Liver (tissue), 9 donors: ENCODE results near the gene ZNRF2. TPM values are rescaled to one million over a fixed set of nuclear protein-coding genes. Genes with fewer than 3 reads are reported as not detected.

Source experiments
- DNase-seq: peaks from one replicate; pipeline ENCODE4 v3.0.0-alpha.2; 2017; ENCODE audit warnings: low spot score
- H3K27ac ChIP-seq, 2 donors: one replicate each; pipeline ENCODE4 v1.7.0; 2013; ENCODE audit warnings: inconsistent platforms in 2 of 2, low read length in 2 of 2, control low read depth in 1 of 2, low read depth in 1 of 2, mild to moderate bottlenecking in 1 of 2
- H3K27me3 ChIP-seq, 4 donors: one replicate each; pipeline versions ENCODE4 v1.6.1 to v1.7.0; 2013; ENCODE audit warnings: low read length in 3 of 4, inconsistent platforms in 1 of 4, mild to moderate bottlenecking in 1 of 4, moderate library complexity in 1 of 4; ENCODE audit not compliant: control insufficient read depth in 4 of 4, insufficient read depth in 4 of 4
- H3K36me3 ChIP-seq, 4 donors: one replicate each; pipeline versions ENCODE4 v1.6.1 to v1.7.0; 2013; ENCODE audit warnings: low read length in 3 of 4, mild to moderate bottlenecking in 3 of 4, low read depth in 1 of 4, moderate library complexity in 1 of 4; ENCODE audit not compliant: control insufficient read depth in 4 of 4, insufficient read depth in 3 of 4
- H3K4me1 ChIP-seq, 4 donors: one replicate each; pipeline versions ENCODE4 v1.6.1 to v1.7.0; 2013; ENCODE audit warnings: low read length in 3 of 4, mild to moderate bottlenecking in 3 of 4, moderate library complexity in 1 of 4; ENCODE audit not compliant: control insufficient read depth in 4 of 4, insufficient read depth in 4 of 4
- H3K4me3 ChIP-seq, 3 donors: one replicate each; pipeline versions ENCODE4 v1.6.1 to v1.7.0; 2013; ENCODE audit warnings: low read length in 3 of 3, control low read depth in 1 of 3, low read depth in 1 of 3, mild to moderate bottlenecking in 1 of 3
- H3K9ac ChIP-seq, 2 donors: one replicate each; pipeline ENCODE4 v1.7.0; 2013; ENCODE audit warnings: low read length in 2 of 2, mild to moderate bottlenecking in 2 of 2, moderate library complexity in 2 of 2, control low read depth in 1 of 2, low read depth in 1 of 2
- H3K9me3 ChIP-seq, 4 donors: one replicate each; pipeline versions ENCODE4 v1.6.1 to v1.7.0; 2013; ENCODE audit warnings: low read length in 3 of 4; ENCODE audit not compliant: control insufficient read depth in 4 of 4
- EGR1 ChIP-seq, 2 donors: IDR thresholded peaks; 2 replicates each; pipeline ENCODE4 v1.6.1; 2016 to 2018; ENCODE audit warnings: antibody characterized with exemption in 2 of 2, low read depth in 2 of 2
- FOXA2 ChIP-seq: IDR thresholded peaks from 2 replicates; pipeline ENCODE4 v1.6.1; 2016; ENCODE audit warnings: antibody characterized with exemption
- HNF4A ChIP-seq, 2 donors: conservative IDR thresholded peaks; 2 replicates each; pipeline ENCODE4 v1.6.1; 2016; ENCODE audit warnings: antibody characterized with exemption in 2 of 2, mild to moderate bottlenecking in 2 of 2
- HNF4G ChIP-seq: IDR thresholded peaks from 2 replicates; pipeline ENCODE4 v1.6.1; 2016; ENCODE audit warnings: antibody characterized with exemption
- JUND ChIP-seq, 2 donors: IDR thresholded peaks; 2 replicates each; pipeline ENCODE4 v1.6.1; 2016; ENCODE audit warnings: antibody characterized with exemption in 2 of 2
- NR2F2 ChIP-seq: IDR thresholded peaks from 2 replicates; pipeline ENCODE4 v1.6.1; 2016; ENCODE audit warnings: antibody characterized with exemption
- RAD21 ChIP-seq, 2 donors: IDR thresholded peaks; 2 replicates each; pipeline ENCODE4 v1.6.1; 2016; ENCODE audit warnings: antibody characterized with exemption in 2 of 2, mild to moderate bottlenecking in 2 of 2
- REST ChIP-seq: IDR thresholded peaks from 2 replicates; pipeline ENCODE4 v1.6.1; 2016; ENCODE audit warnings: antibody characterized with exemption, mild to moderate bottlenecking
- RXRA ChIP-seq, 2 donors: IDR thresholded peaks; 2 replicates each; pipeline ENCODE4 v1.6.1; 2017 to 2018; ENCODE audit warnings: antibody characterized with exemption in 2 of 2, mild to moderate bottlenecking in 1 of 2
- ZBTB33 ChIP-seq: IDR thresholded peaks from 2 replicates; pipeline ENCODE4 v1.6.1; 2016; ENCODE audit warnings: antibody characterized with exemption
- WGBS: extraction: QIAGEN DNeasy Blood & Tissue Kit; methylation state at CpG from one replicate; pipeline ENCODE4 v1.1.7; 2013; 5-methylcytosine and 5-hydroxymethylcytosine counted together
- polyA plus RNA-seq, 2 donors: library from polyadenylated mRNA; stranded (reverse) in 1 of 2; unstranded in 1 of 2; fragments of 200-250 nt in 1 of 2; fragments of >200 nt in 1 of 2; fragmentation: Nextera tagmentation in 1 of 2; extraction: Ambion mirVana in 1 of 2; gene quantifications; one replicate each; pipeline versions ENCODE4 v1.2.1 to v1.2.3, GENCODE V29; 2013 to 2015
- total RNA-seq, 2 donors: library from RNA; depleted of rRNA; stranded (reverse); fragments of >200 nt; gene quantifications; one replicate each; pipeline ENCODE4 v1.2.3, GENCODE V29; 2014
- donor health status: healthy.
- donor health status: healthy.
- donor health status: healthy.
- donor health status: healthy.
- donor health status: healthy.

The ZNRF2 gene
- total and polyA plus RNA-seq, 4 donors: 6.9 to 30.0 (median 12.7) TPM

- Histone ChIP-seq H3K9ac (no peak overlapping the region), H3K27ac (peak overlapping the region in 1 of 2 donors; percentile 26), H3K36me3 (no peaks in the 10 kb centered on the region), H3K27me3 (no peaks in the 10 kb centered on the region), H3K4me1 (peaks cover 3 to 42% (median 26%) of the 10 kb centered on the region in 4 donors), H3K9me3 (no peaks in the 10 kb centered on the region), H3K4me3 (no peak overlapping the region)
- no peak for DNase-seq
- 78% methylated on average over 8 of the region's 8 CpGs for WGBS
- TF ChIP-seq EGR1 (IDR thresholded peaks at IDR 0.05; ENCODE audit: low read depth in 2 of 2): no peak
- TF ChIP-seq HNF4A (conservative IDR thresholded peaks at IDR 0.05): peak; percentile 23 to 38
- TF ChIP-seq ZBTB33: no peak
- no peak for TF ChIP-seq JUND (IDR thresholded peaks at IDR 0.05)
- TF ChIP-seq FOXA2: no peak
- TF ChIP-seq RXRA (IDR thresholded peaks at IDR 0.05): peak in 1 of 2 donors; percentile 59
- TF ChIP-seq RAD21 (IDR thresholded peaks at IDR 0.05): no peak
Measured at GRCh38 chr7:30278849-30279652, 5.3 kb upstream of the ZNRF2 start.

GRCh38 chr7:30279653-30279904, 4.8 kb upstream of the ZNRF2 start:
- Histone ChIP-seq H3K4me1 (peaks cover 3 to 38% (median 23%) of the 10 kb centered on the region in 4 donors), H3K9me3 (no peaks in the 10 kb centered on the region), H3K36me3 (no peaks in the 10 kb centered on the region), H3K9ac (no peak overlapping the region), H3K27me3 (no peaks in the 10 kb centered on the region), H3K4me3 (no peak overlapping the region), H3K27ac (no peak overlapping the region)
- no peak for DNase-seq
- WGBS: 82% methylated on average over 2 of the region's 2 CpGs
- no peak for TF ChIP-seq HNF4A (conservative IDR thresholded peaks at IDR 0.05)
- no peak for TF ChIP-seq NR2F2
- TF ChIP-seq FOXA2: no peak
- no peak for TF ChIP-seq HNF4G
- no peak for TF ChIP-seq RAD21 (IDR thresholded peaks at IDR 0.05)

GRCh38 chr7:30280631-30281030, 3.8 kb upstream of the ZNRF2 start:
- 95% methylated on average over 1 of the region's 1 CpG for WGBS
- Histone ChIP-seq H3K4me3 (no peak overlapping the region), H3K9ac (no peak overlapping the region), H3K27me3 (no peaks in the 10 kb centered on the region), H3K36me3 (no peaks in the 10 kb centered on the region), H3K27ac (no peak overlapping the region), H3K4me1 (peaks cover 3 to 27% (median 13%) of the 10 kb centered on the region in 4 donors), H3K9me3 (no peaks in the 10 kb centered on the region)
- no peak for DNase-seq
- no peak for TF ChIP-seq REST
